Activated T-cell treated with anti-CD3 and anti-CD28 coated beads for 4 hours (primary cell): ENCODE data around the gene PSIP1.
"Not testable (repeated sequence)": the region's sequence is repeated elsewhere in the genome, so short reads cannot be mapped to it uniquely, and the experiment has no call there.

Source experiments
- DNase-seq: peaks from one replicate; pipeline ENCODE4 v3.0.0-alpha.2; 2020

PSIP1 gene

GRCh38 chr9:15501179-15501578, 9.6 kb downstream of the PSIP1 start:
- DNase-seq, result no peak

- no peak for DNase-seq
Measured at GRCh38 chr9:15499139-15499538, 11.6 kb downstream of the PSIP1 start.

- no peak for DNase-seq
Measured at GRCh38 chr9:15498246-15498995, 12.3 kb downstream of the PSIP1 start.

- DNase-seq, result no peak
Measured at GRCh38 chr9:15492485-15493150, 18.2 kb downstream of the PSIP1 start.

GRCh38 chr9:15491950-15492349, 18.8 kb downstream of the PSIP1 start:
- DNase-seq, result no peak

GRCh38 chr9:15485836-15486666, 24.7 kb downstream of the PSIP1 start:
- DNase-seq, result no peak

GRCh38 chr9:15484802-15485201, 26.0 kb downstream of the PSIP1 start:
- DNase-seq, result no peak

- no peak for DNase-seq
Measured at GRCh38 chr9:15482146-15482545, 28.6 kb downstream of the PSIP1 start.

GRCh38 chr9:15480028-15480427, 30.7 kb downstream of the PSIP1 start:
- DNase-seq, result no peak

GRCh38 chr9:15475923-15476536, 34.7 kb downstream of the PSIP1 start:
- no peak for DNase-seq

- no peak for DNase-seq
Measured at GRCh38 chr9:15469862-15470261, 40.9 kb downstream of the PSIP1 start.

- no peak for DNase-seq
Measured at GRCh38 chr9:15469406-15469805, 41.4 kb downstream of the PSIP1 start.

- no peak for DNase-seq
Measured at GRCh38 chr9:15468145-15468544, 42.6 kb downstream of the PSIP1 start.

GRCh38 chr9:15461601-15462000, 49.2 kb downstream of the PSIP1 start:
- DNase-seq, result no peak

- DNase-seq, result no peak
Measured at GRCh38 chr9:15461056-15461455, 49.7 kb downstream of the PSIP1 start.

GRCh38 chr9:15453956-15454355, 56.8 kb downstream of the PSIP1 start:
- DNase-seq, result no peak

- no peak for DNase-seq
Measured at GRCh38 chr9:15444141-15444540, 66.6 kb downstream of the PSIP1 start.

GRCh38 chr9:15442264-15442663, 68.5 kb downstream of the PSIP1 start:
- DNase-seq, result not testable (repeated sequence)

GRCh38 chr9:15441841-15442240, 68.9 kb downstream of the PSIP1 start:
- DNase-seq, result not testable (repeated sequence)

GRCh38 chr9:15438891-15439290, 71.9 kb downstream of the PSIP1 start:
- no peak for DNase-seq

GRCh38 chr9:15433661-15434060, 77.1 kb downstream of the PSIP1 start:
- DNase-seq, result no peak

- no peak for DNase-seq
Measured at GRCh38 chr9:15433191-15433590, 77.6 kb downstream of the PSIP1 start.
